CD4-positive, alpha-beta T cell treated with Interleukin-2 at 100 ng/mL for 4 hours (primary cell): ENCODE measurements around the gene MYO6.
"Not testable (repeated sequence)": the region's sequence is repeated elsewhere in the genome, so short reads cannot be mapped to it uniquely, and the experiment has no call there.

Source experiments
- DNase-seq: peaks from one replicate; pipeline ENCODE4 v3.0.0-alpha.2; 2020; ENCODE audit warnings: low spot score

MYO6 gene

GRCh38 chr6:75892384-75892783 is 143.3 kb downstream of the MYO6 start:
- no peak for DNase-seq

- DNase-seq, result peak; percentile 57
These were observed 144.2 kb downstream of the MYO6 start for GRCh38 chr6:75893058-75893775.

GRCh38 chr6:75893776-75894152 is 144.7 kb downstream of the MYO6 start:
- no peak for DNase-seq

- no peak for DNase-seq
These were observed 147.5 kb downstream of the MYO6 start for GRCh38 chr6:75896526-75896925.

- DNase-seq, result not testable (repeated sequence)
These were observed 151.2 kb downstream of the MYO6 start for GRCh38 chr6:75900216-75900615.

- not testable (repeated sequence) for DNase-seq
These were observed 156.1 kb downstream of the MYO6 start for GRCh38 chr6:75905129-75905528.

GRCh38 chr6:75906871-75907270 is 157.8 kb downstream of the MYO6 start:
- no peak for DNase-seq

GRCh38 chr6:75907444-75907843 is 158.4 kb downstream of the MYO6 start:
- no peak for DNase-seq

- no peak for DNase-seq
These were observed 164.0 kb downstream of the MYO6 start for GRCh38 chr6:75913040-75913439.

GRCh38 chr6:75922226-75922625 is 173.2 kb downstream of the MYO6 start:
- no peak for DNase-seq

- no peak for DNase-seq
These were observed 177.5 kb downstream of the MYO6 start for GRCh38 chr6:75926293-75927168.

GRCh38 chr6:75931011-75931680 is 182.1 kb downstream of the MYO6 start:
- DNase-seq, result no peak

- no peak for DNase-seq
These were observed 183.0 kb downstream of the MYO6 start for GRCh38 chr6:75932067-75932466.

GRCh38 chr6:75933387-75933975 is 184.4 kb downstream of the MYO6 start:
- no peak for DNase-seq

- DNase-seq, result peak; percentile 54
These were observed 185.8 kb downstream of the MYO6 start for GRCh38 chr6:75934643-75935472.

- no peak for DNase-seq
These were observed 186.4 kb downstream of the MYO6 start for GRCh38 chr6:75935473-75935793.

- DNase-seq, result no peak
These were observed 187.6 kb downstream of the MYO6 start for GRCh38 chr6:75936682-75937081.

- DNase-seq, result no peak
These were observed 188.8 kb downstream of the MYO6 start for GRCh38 chr6:75937846-75938245.

- DNase-seq, result no peak
These were observed 191.5 kb downstream of the MYO6 start for GRCh38 chr6:75940564-75940963.

GRCh38 chr6:75941509-75941908 is 192.5 kb downstream of the MYO6 start:
- no peak for DNase-seq

- DNase-seq, result no peak
These were observed 194.3 kb downstream of the MYO6 start for GRCh38 chr6:75943381-75943780.
